Measurements from ENCODE around the gene RAB6A. TPM values are rescaled to one million over a fixed set of nuclear protein-coding genes. Genes with fewer than 3 reads are reported as not detected.

Gene RAB6A
- total RNA-seq, 3 donors from 2014 or later (not counting 1 experiment from before 2014, with no cell fraction given), result 72.2 to 107 (median 97.7) TPM

- Histone ChIP-seq H3K36me3 (ENCODE audit: control insufficient read depth, insufficient read depth, low read length) (no peaks in the 10 kb centered on the region), H3K9me3 (ENCODE audit: control insufficient read depth, insufficient read depth, low read length) (no peaks in the 10 kb centered on the region), H3K27ac (ENCODE audit: low read length) (no peak overlapping the region), H3K4me1 (ENCODE audit: control insufficient read depth, insufficient read depth, low read length) (peaks cover 22% of the 10 kb centered on the region), H3K27me3 (ENCODE audit: control insufficient read depth, insufficient read depth, low read length) (no peaks in the 10 kb centered on the region), H3K4me3 (ENCODE audit: low read length) (no peak overlapping the region)
- Mint-ChIP-seq H3K4me1 (peaks cover 13% of the 10 kb centered on the region in 2 donors), H3K9me3 (no peaks in the 10 kb centered on the region), H3K27ac (no peak overlapping the region), H3K27me3 (ENCODE audit: low read depth in 2 of 2) (peaks cover 8 to 10% of the 10 kb centered on the region in 2 donors), H3K36me3 (no peaks in the 10 kb centered on the region), H3K4me3 (no peak overlapping the region)
- no peak for ATAC-seq
- intact Hi-C loops (cut with micrococcal nuclease), result loop anchor here (10.0 kb wide), 1 partner anchor 91 kb away; the partner anchor contains the start of genes COA4 and PAAF1
- TF ChIP-seq, protein P1, sequence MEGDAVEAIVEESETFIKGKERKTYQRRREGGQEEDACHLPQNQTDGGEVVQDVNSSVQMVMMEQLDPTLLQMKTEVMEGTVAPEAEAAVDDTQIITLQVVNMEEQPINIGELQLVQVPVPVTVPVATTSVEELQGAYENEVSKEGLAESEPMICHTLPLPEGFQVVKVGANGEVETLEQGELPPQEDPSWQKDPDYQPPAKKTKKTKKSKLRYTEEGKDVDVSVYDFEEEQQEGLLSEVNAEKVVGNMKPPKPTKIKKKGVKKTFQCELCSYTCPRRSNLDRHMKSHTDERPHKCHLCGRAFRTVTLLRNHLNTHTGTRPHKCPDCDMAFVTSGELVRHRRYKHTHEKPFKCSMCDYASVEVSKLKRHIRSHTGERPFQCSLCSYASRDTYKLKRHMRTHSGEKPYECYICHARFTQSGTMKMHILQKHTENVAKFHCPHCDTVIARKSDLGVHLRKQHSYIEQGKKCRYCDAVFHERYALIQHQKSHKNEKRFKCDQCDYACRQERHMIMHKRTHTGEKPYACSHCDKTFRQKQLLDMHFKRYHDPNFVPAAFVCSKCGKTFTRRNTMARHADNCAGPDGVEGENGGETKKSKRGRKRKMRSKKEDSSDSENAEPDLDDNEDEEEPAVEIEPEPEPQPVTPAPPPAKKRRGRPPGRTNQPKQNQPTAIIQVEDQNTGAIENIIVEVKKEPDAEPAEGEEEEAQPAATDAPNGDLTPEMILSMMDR (IDR thresholded peaks at IDR 0.05), result no peak
- no peak for DNase-seq
- 91% methylated on average over 6 of the region's 6 CpGs for WGBS (ENCODE audit: insufficient coverage)
Observed at GRCh38 chr11:73784080-73784634, 23.3 kb upstream of the RAB6A start.

DNA sequence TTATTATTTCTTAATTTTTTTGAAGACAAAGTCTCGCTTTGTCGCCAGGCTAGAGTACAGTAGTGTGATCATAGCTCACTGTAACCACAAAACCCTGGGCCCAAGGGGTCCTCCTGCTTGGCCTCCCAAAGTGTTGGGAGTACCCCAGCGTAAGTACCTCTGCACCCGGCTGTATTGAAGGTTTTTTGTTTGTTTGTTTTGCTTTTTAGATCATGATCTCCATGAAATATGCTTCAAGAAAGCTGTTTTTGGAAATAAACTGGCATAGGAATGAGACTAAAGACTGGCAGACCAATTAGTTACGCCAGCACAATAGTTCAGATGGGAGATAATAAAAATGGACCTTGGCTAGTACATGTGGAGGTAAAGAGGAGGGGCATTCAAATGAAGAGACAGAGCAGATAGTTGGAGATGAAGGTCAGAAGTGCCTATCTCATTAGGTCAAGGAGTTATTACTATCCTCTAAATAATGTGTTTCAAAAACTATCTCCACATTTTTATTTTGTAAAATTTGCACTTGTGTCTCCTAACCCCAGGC is 22.7 kb upstream of the RAB6A start:
- H3K9me3 Mint-ChIP-seq, result no peaks in the 10 kb centered on the region
- no peaks in the 10 kb centered on the region for H3K36me3 Mint-ChIP-seq
- Histone ChIP-seq H3K27me3 (ENCODE audit: control insufficient read depth, insufficient read depth, low read length) (no peaks in the 10 kb centered on the region), H3K4me1 (ENCODE audit: control insufficient read depth, insufficient read depth, low read length) (peaks cover 21% of the 10 kb centered on the region), H3K27ac (ENCODE audit: low read length) (no peak overlapping the region), H3K36me3 (ENCODE audit: control insufficient read depth, insufficient read depth, low read length) (no peaks in the 10 kb centered on the region), H3K4me3 (ENCODE audit: low read length) (no peak overlapping the region), H3K9me3 (ENCODE audit: control insufficient read depth, insufficient read depth, low read length) (no peaks in the 10 kb centered on the region)
- H3K27ac Mint-ChIP-seq, result no peak overlapping the region
- H3K27me3 Mint-ChIP-seq (ENCODE audit: low read depth in 2 of 2), result peaks cover 8 to 10% of the 10 kb centered on the region in 2 donors
- H3K4me3 Mint-ChIP-seq, result no peak overlapping the region
- TF ChIP-seq, protein P1 (IDR thresholded peaks at IDR 0.05), result no peak
- peaks cover 14 to 19% of the 10 kb centered on the region in 2 donors for H3K4me1 Mint-ChIP-seq
- intact Hi-C loops (cut with micrococcal nuclease), result loop anchor here (10.0 kb wide), 1 partner anchor 91 kb away; the partner anchor contains the start of genes COA4 and PAAF1
- WGBS (ENCODE audit: insufficient coverage), result 88% methylated on average over 5 of the region's 5 CpGs
- no peak for DNase-seq
- no peak for ATAC-seq

GRCh38 chr11:73781303-73781702 is 20.4 kb upstream of the RAB6A start:
- 87% methylated on average over 4 of the region's 6 CpGs for WGBS (ENCODE audit: insufficient coverage)
- H3K27ac Mint-ChIP-seq, result no peak overlapping the region
- H3K27ac ChIP-seq (ENCODE audit: low read length), result no peak overlapping the region
- peaks cover 5 to 10% of the 10 kb centered on the region in 2 donors for H3K4me1 Mint-ChIP-seq
- DNase-seq (no peak), ATAC-seq (no peak)
- no peak overlapping the region for H3K4me3 Mint-ChIP-seq
- no peaks in the 10 kb centered on the region for H3K9me3 ChIP-seq (ENCODE audit: control insufficient read depth, insufficient read depth, low read length)
- no peaks in the 10 kb centered on the region for H3K9me3 Mint-ChIP-seq
- H3K27me3 Mint-ChIP-seq (ENCODE audit: low read depth in 2 of 2), result peaks cover 8 to 10% of the 10 kb centered on the region in 2 donors
- TF ChIP-seq, protein P1 (IDR thresholded peaks at IDR 0.05), result no peak
- H3K4me3 ChIP-seq (ENCODE audit: low read length), result no peak overlapping the region
- intact Hi-C loops (cut with micrococcal nuclease), result loop anchor here (10.0 kb wide), 1 partner anchor 93 kb away; the partner anchor contains the start of genes COA4 and PAAF1
- no peaks in the 10 kb centered on the region for H3K27me3 ChIP-seq (ENCODE audit: control insufficient read depth, insufficient read depth, low read length)
- H3K36me3 ChIP-seq (ENCODE audit: control insufficient read depth, insufficient read depth, low read length), result no peaks in the 10 kb centered on the region
- H3K36me3 Mint-ChIP-seq, result no peaks in the 10 kb centered on the region
- H3K4me1 ChIP-seq (ENCODE audit: control insufficient read depth, insufficient read depth, low read length), result peaks cover 11% of the 10 kb centered on the region

All from natural killer cell (primary cell).